HS-5 (cell line): ENCODE data around the gene LY6G5C.

ENCODE experiments used
- DNase-seq: peaks from one replicate; pipeline ENCODE4 v3.0.0-alpha.2; 2012; ENCODE audit warnings: low read depth

LY6G5C gene

GRCh38 chr6:31639449-31639861 lies 41.4 kb downstream of the LY6G5C start:
- DNase-seq: no peak

GRCh38 chr6:31639043-31639442 lies 41.8 kb downstream of the LY6G5C start:
- DNase-seq: no peak

- no peak for DNase-seq
Observed at GRCh38 chr6:31636698-31637596, 43.9 kb downstream of the LY6G5C start.

GRCh38 chr6:31634969-31635575 lies 45.8 kb downstream of the LY6G5C start:
- no peak for DNase-seq

- DNase-seq: no peak
Observed at GRCh38 chr6:31634131-31634530, 46.7 kb downstream of the LY6G5C start.

GRCh38 chr6:31633447-31633846 lies 47.4 kb downstream of the LY6G5C start:
- no peak for DNase-seq

GRCh38 chr6:31632279-31632946 lies 48.5 kb downstream of the LY6G5C start:
- no peak for DNase-seq

- no peak for DNase-seq
Observed at GRCh38 chr6:31631681-31632278, 49.1 kb downstream of the LY6G5C start.

GRCh38 chr6:31631209-31631608 lies 49.7 kb downstream of the LY6G5C start:
- no peak for DNase-seq

- no peak for DNase-seq
Observed at GRCh38 chr6:31630177-31630934, 50.5 kb downstream of the LY6G5C start.

- DNase-seq: no peak
Observed at GRCh38 chr6:31629014-31629413, 51.9 kb downstream of the LY6G5C start.

- DNase-seq: no peak
Observed at GRCh38 chr6:31627690-31628287, 53.1 kb downstream of the LY6G5C start.

GRCh38 chr6:31626952-31627351 lies 53.9 kb downstream of the LY6G5C start:
- DNase-seq: no peak
